Endodermal cell (in vitro differentiated cells): ENCODE results near the gene SHTN1. TPM values are rescaled to one million over a fixed set of nuclear protein-coding genes. Genes with fewer than 3 reads are reported as not detected.
A peak's percentile ranks its signal among the peaks of the same experiment; 100 is the strongest.

Experiments
- DNase-seq: peaks from one replicate; pipeline ENCODE4 v3.0.0-alpha.2; 2017
- H3K27ac ChIP-seq: 2 replicates; pipeline ENCODE4 v1.5.1; 2013; ENCODE audit warnings: mild to moderate bottlenecking, low read depth, low read length, moderate library complexity
- H3K27me3 ChIP-seq: 2 replicates; pipeline ENCODE4 v1.6.1; 2013; ENCODE audit warnings: mild to moderate bottlenecking, low read length, moderate library complexity; ENCODE audit not compliant: insufficient read depth, control insufficient read depth, poor library complexity, severe bottlenecking
- H3K36me3 ChIP-seq: 2 replicates; pipeline ENCODE4 v1.7.0; 2013; ENCODE audit warnings: mild to moderate bottlenecking, low read length, moderate library complexity; ENCODE audit not compliant: control insufficient read depth, insufficient read depth
- H3K4me1 ChIP-seq: one replicate; pipeline ENCODE4 v1.7.0; 2013; ENCODE audit warnings: low read length; ENCODE audit not compliant: control insufficient read depth, insufficient read depth
- H3K4me3 ChIP-seq: 2 replicates; pipeline ENCODE4 v1.5.1; 2013; ENCODE audit warnings: mild to moderate bottlenecking, low read length, moderate library complexity
- H3K9ac ChIP-seq: 2 replicates; pipeline ENCODE4 v1.6.1; 2013; ENCODE audit warnings: mild to moderate bottlenecking, low read length, moderate library complexity; ENCODE audit not compliant: poor library complexity, severe bottlenecking; ENCODE audit errors: extremely low read depth
- H3K9me3 ChIP-seq: 2 replicates; pipeline ENCODE4 v1.6.1; 2013; ENCODE audit warnings: mild to moderate bottlenecking, low read length, moderate library complexity; ENCODE audit not compliant: control insufficient read depth
- H3K27ac Mint-ChIP-seq: 2 replicates; pipeline ENCODE4 v1.8.0; 2020; ENCODE audit warnings: mixed read lengths
- H3K27me3 Mint-ChIP-seq: 2 replicates; pipeline ENCODE4 v1.8.0; 2021; ENCODE audit warnings: mild to moderate bottlenecking, mixed read lengths; ENCODE audit not compliant: insufficient read depth
- H3K36me3 Mint-ChIP-seq: 2 replicates; pipeline ENCODE4 v1.8.0; 2020; ENCODE audit warnings: low read depth, mixed read lengths
- H3K4me1 Mint-ChIP-seq: 2 replicates; pipeline ENCODE4 v1.8.0; 2020; ENCODE audit warnings: mixed read lengths
- H3K4me3 Mint-ChIP-seq: 2 replicates; pipeline ENCODE4 v1.8.0; 2020; ENCODE audit warnings: mild to moderate bottlenecking, moderate library complexity, mixed read lengths
- H3K9me3 Mint-ChIP-seq: 2 replicates; pipeline ENCODE4 v1.8.0; 2020; ENCODE audit warnings: mild to moderate bottlenecking, mixed read lengths
- CTCF ChIP-seq: fragments of 200-600 bp; sonication (generic); conservative IDR thresholded peaks from 2 replicates; pipeline ENCODE4 v1.5.0; 2021; ENCODE audit warnings: antibody characterized with exemption, mild to moderate bottlenecking
- WGBS, 2 experiments: methylation state at CpG; one replicate each; pipeline versions ENCODE4 v1.1.5 to v1.1.7; 2013; ENCODE audit warnings: missing lambda C conversion rate in 2 of 2, mixed read lengths in 1 of 2; ENCODE audit not compliant: insufficient coverage in 1 of 2, insufficient read length in 1 of 2; 5-methylcytosine and 5-hydroxymethylcytosine counted together
- total RNA-seq, 2 donors: library from RNA; stranded (reverse); fragmentation: NEBNext Ultra II Directional in 1 of 2; extraction: Animal tissue kit (Norgen Biotek cat#: 25700) in 1 of 2; gene quantifications; 2 replicates in 1 of 2; 3 replicates in 1 of 2; pipeline ENCODE4 v1.2.1, GENCODE V29; 2021

SHTN1 gene
- total RNA-seq, 2 donors from 2014 or later: 39.4 to 59.5 TPM

DNA sequence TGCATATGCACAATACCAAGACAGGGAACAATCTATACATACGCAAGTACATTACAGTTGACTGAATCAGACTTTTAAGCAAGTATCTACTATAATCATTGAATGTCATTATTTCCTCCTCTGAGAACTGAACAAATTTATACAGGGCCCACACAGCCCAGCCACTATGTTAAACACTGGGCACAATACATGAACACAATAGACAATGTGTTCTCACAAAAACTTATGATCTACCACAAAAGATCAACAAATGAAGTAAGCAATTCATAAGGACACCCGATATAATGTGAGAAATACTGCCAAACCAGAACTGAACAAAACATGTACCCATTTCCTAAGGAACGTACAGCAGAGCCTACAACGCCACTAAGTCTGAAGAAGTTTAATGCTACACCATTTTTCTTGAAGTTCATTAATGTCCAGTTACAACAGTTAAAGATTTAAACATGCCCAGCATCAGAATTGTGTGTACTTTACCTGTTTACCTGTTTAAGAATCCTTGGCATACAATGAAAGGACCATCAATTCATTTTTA, 31.5 kb downstream of the SHTN1 start:
- Mint-ChIP-seq H3K4me1 (peaks cover 12% of the 10 kb centered on the region), H3K36me3 (peaks cover 31% of the 10 kb centered on the region), H3K4me3 (no peak overlapping the region), H3K27me3 (no peaks in the 10 kb centered on the region), H3K27ac (peak overlapping the region; percentile 24), H3K9me3 (no peaks in the 10 kb centered on the region)
- 95 to 96% methylated on average over 4 of the region's 4 CpGs for WGBS, 2 experiments
- no peaks in the 10 kb centered on the region for H3K4me1 ChIP-seq
- no peak for TF ChIP-seq CTCF
- H3K36me3 ChIP-seq: no peaks in the 10 kb centered on the region
- no peak overlapping the region for H3K27ac ChIP-seq
- no peak for DNase-seq
- no peak overlapping the region for H3K4me3 ChIP-seq
- no peaks in the 10 kb centered on the region for H3K9me3 ChIP-seq
- no peak overlapping the region for H3K9ac ChIP-seq
- H3K27me3 ChIP-seq: no peaks in the 10 kb centered on the region

DNA sequence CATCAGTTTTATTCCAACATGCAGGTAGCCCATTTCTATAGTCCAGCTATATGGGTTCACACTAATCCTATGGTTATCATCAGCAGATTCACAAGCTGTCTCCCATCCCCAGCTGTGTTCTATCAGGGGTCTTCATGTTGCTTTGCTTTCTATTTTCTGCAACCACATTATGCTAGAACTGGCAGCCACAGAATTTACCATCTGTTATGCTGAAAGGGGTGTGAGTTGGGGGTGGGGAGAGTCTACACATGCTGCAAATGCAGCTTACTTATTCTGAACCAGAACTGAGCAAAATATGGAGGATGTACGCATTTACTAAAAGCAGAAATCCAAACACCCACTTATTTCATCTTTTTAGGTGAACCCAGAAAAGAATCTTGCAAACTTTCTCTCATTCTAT, 32.9 kb downstream of the SHTN1 start:
- Histone ChIP-seq H3K9ac (no peak overlapping the region), H3K27ac (no peak overlapping the region), H3K9me3 (no peaks in the 10 kb centered on the region), H3K4me3 (no peak overlapping the region), H3K27me3 (no peaks in the 10 kb centered on the region), H3K36me3 (no peaks in the 10 kb centered on the region), H3K4me1 (no peaks in the 10 kb centered on the region)
- Mint-ChIP-seq H3K4me1 (peaks cover 12% of the 10 kb centered on the region), H3K9me3 (no peaks in the 10 kb centered on the region), H3K27ac (no peak overlapping the region), H3K27me3 (no peaks in the 10 kb centered on the region), H3K36me3 (peaks cover 31% of the 10 kb centered on the region), H3K4me3 (no peak overlapping the region)
- 90 to 100% methylated on average over 1 of the region's 1 CpG for WGBS, 2 experiments
- no peak for TF ChIP-seq CTCF
- DNase-seq: no peak

DNA sequence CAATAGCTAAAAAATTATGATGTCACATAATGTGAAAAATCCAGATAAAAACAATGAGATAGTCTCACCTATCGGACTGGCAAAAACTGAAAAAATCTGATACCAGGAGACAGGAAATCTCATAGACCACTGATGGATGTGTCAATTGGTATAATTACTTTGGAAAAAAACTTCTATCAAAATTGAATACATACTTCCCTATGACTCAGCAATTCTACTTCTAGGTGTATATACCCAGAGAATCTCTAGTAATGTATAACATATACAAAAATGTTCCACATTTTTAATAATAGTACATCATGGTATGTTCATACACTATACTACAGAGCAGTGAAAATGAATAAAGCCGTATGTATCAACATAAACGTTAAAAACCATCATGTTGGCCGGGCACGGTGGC, 34.9 kb downstream of the SHTN1 start:
- H3K9ac ChIP-seq: no peak overlapping the region
- no peaks in the 10 kb centered on the region for H3K27me3 ChIP-seq
- no peak overlapping the region for H3K27ac ChIP-seq
- H3K9me3 ChIP-seq: no peaks in the 10 kb centered on the region
- WGBS, 2 experiments: 80 to 95% methylated on average over 1 to 5 of the region's 5 CpGs
- H3K4me3 ChIP-seq: no peak overlapping the region
- no peaks in the 10 kb centered on the region for H3K4me1 ChIP-seq
- no peaks in the 10 kb centered on the region for H3K36me3 ChIP-seq
- Mint-ChIP-seq H3K4me1 (peaks cover 11% of the 10 kb centered on the region), H3K4me3 (no peak overlapping the region), H3K9me3 (no peaks in the 10 kb centered on the region), H3K36me3 (peaks cover 45% of the 10 kb centered on the region), H3K27ac (no peak overlapping the region), H3K27me3 (no peaks in the 10 kb centered on the region)
- TF ChIP-seq CTCF: no peak
- no peak for DNase-seq
